ENCODE data around the gene CRK. TPM values are rescaled to one million over a fixed set of nuclear protein-coding genes. Genes with fewer than 3 reads are reported as not detected.

The CRK gene
- polyA plus RNA-seq, 3 donors = 22.3 to 28.0 (median 26.5) TPM

DNA sequence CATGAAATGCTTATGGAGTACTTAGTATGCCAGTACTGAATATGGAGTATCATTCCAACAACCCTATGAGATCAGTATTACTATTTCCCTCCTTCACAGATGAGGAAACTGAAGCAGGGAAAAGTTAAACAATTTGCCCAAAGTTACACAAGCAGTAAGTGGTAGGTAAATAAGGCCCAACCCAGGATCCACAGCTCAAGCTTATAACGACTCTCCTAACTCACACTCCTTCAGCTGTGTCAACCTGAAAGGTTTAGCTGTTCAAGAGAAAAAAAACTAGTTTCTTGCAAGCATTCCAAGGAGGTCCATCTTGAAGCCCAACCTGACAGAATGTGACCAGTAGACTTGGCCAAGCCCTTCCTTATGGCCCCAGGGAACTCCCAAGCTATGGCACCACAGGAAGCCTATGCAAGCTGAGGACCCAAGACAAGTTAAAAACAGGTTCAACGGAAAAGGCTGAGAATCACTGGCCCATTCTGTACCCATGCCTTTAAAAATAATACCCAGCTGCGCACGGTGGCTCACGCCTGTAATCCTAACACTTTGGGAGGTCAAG is 6.5 kb downstream of the CRK start:
- H3K4me1 Mint-ChIP-seq = peaks cover 46% of the 10 kb centered on the region
- H3K36me3 ChIP-seq (replicated peaks in 1 of 2; ENCODE audit: control insufficient read depth in 1 of 2, insufficient read depth in 2 of 2, low read length in 2 of 2) = peaks cover 17 to 54% of the 10 kb centered on the region in 2 donors
- no peak overlapping the region for H3K4me3 Mint-ChIP-seq

DNA sequence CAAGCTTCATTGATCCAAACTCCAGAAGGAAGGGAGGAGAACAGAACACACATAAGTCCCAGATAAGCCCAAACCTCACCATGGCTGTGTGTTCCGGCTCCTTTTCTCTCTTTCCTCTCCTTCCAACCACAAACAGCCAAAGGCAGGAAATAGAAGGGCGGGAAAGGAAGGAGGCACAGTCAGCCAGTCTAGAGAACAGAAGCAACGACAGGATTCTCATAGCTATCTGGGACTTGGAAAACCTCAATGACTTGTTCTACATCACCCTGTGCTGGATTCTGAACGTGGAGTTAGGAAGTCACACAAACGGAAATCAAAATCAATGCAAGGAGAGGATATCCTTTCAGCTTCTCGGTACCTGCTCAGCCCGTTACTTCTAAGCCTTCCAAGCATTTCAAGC is 9.0 kb downstream of the CRK start:
- Histone ChIP-seq H3K9me3 (replicated peaks in 1 of 2; ENCODE audit: control insufficient read depth in 1 of 2, insufficient read depth in 1 of 2, low read length in 2 of 2) (no peaks in the 10 kb centered on the region), H3K27ac (ENCODE audit: low read depth in 1 of 2, low read length in 2 of 2) (peak overlapping the region in 1 of 2 donors; percentile 59), H2AFZ (ENCODE audit: insufficient read depth, low read depth, low read length, poor library complexity, severe bottlenecking) (no peak overlapping the region), H3K4me1 (ENCODE audit: control insufficient read depth in 1 of 2, insufficient read depth in 2 of 2, low read length in 2 of 2) (peaks cover 12 to 13% of the 10 kb centered on the region in 2 donors), H3K27me3 (ENCODE audit: control insufficient read depth in 2 of 2, insufficient read depth in 2 of 2, low read length in 2 of 2) (no peaks in the 10 kb centered on the region), H3K36me3 (replicated peaks in 1 of 2; ENCODE audit: control insufficient read depth in 1 of 2, insufficient read depth in 2 of 2, low read length in 2 of 2) (peaks cover 12 to 46% of the 10 kb centered on the region in 2 donors), H3K4me2 (replicated peaks; ENCODE audit: extremely low read depth, low read length, poor library complexity, severe bottlenecking) (no peak overlapping the region), H3K4me3 (replicated peaks in 1 of 3; ENCODE audit: low read depth in 2 of 3, low read length in 3 of 3) (no peak overlapping the region), H3K79me2 (ENCODE audit: insufficient read depth, low read length) (peaks cover 99% of the 10 kb centered on the region), H4K20me1 (ENCODE audit: insufficient read depth, low read length) (peaks cover 100% of the 10 kb centered on the region), H3K9ac (ENCODE audit: insufficient read depth, low read length, poor library complexity, severe bottlenecking) (no peak overlapping the region)
- Mint-ChIP-seq H3K9me3 (no peaks in the 10 kb centered on the region), H3K4me3 (no peak overlapping the region), H3K27ac (peak overlapping the region in 2 of 7 donors; percentile 30 to 74), H3K4me1 (peaks cover 27% of the 10 kb centered on the region), H3K36me3 (peaks cover 12 to 70% of the 10 kb centered on the region in 2 donors), H3K27me3 (ENCODE audit: low read depth in 3 of 3) (peaks cover 0 to 3% (median 0%) of the 10 kb centered on the region in 3 donors)
- no peak for DNase-seq
- TF ChIP-seq, protein P1, sequence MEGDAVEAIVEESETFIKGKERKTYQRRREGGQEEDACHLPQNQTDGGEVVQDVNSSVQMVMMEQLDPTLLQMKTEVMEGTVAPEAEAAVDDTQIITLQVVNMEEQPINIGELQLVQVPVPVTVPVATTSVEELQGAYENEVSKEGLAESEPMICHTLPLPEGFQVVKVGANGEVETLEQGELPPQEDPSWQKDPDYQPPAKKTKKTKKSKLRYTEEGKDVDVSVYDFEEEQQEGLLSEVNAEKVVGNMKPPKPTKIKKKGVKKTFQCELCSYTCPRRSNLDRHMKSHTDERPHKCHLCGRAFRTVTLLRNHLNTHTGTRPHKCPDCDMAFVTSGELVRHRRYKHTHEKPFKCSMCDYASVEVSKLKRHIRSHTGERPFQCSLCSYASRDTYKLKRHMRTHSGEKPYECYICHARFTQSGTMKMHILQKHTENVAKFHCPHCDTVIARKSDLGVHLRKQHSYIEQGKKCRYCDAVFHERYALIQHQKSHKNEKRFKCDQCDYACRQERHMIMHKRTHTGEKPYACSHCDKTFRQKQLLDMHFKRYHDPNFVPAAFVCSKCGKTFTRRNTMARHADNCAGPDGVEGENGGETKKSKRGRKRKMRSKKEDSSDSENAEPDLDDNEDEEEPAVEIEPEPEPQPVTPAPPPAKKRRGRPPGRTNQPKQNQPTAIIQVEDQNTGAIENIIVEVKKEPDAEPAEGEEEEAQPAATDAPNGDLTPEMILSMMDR (IDR thresholded peaks at IDR 0.05) = no peak
- 0% methylated on average over 3 of the region's 7 CpGs for WGBS (ENCODE audit: insufficient coverage)
- intact Hi-C loops (cut with micrococcal nuclease) = loop anchor here in 1 of 2 donors (5.0 kb wide), 1 partner anchor 55 kb away; no protein-coding TSS in a partner anchor

More for the DNA sequence above, 6.5 kb downstream of the CRK start:
- H3K9me3 ChIP-seq (replicated peaks in 1 of 2; ENCODE audit: control insufficient read depth in 1 of 2, insufficient read depth in 1 of 2, low read length in 2 of 2) = no peaks in the 10 kb centered on the region
- peaks cover 100% of the 10 kb centered on the region for H4K20me1 ChIP-seq (ENCODE audit: insufficient read depth, low read length)
- H3K27me3 ChIP-seq (ENCODE audit: control insufficient read depth in 2 of 2, insufficient read depth in 2 of 2, low read length in 2 of 2) = no peaks in the 10 kb centered on the region
- Mint-ChIP-seq H3K27me3 (ENCODE audit: low read depth in 3 of 3) (peaks cover 0 to 3% (median 1%) of the 10 kb centered on the region in 3 donors), H3K36me3 (peaks cover 25 to 77% of the 10 kb centered on the region in 2 donors), H3K9me3 (no peaks in the 10 kb centered on the region), H3K27ac (peak overlapping the region in 1 of 7 donors; percentile 53)
- H3K27ac ChIP-seq (ENCODE audit: low read depth in 1 of 2, low read length in 2 of 2) = no peak overlapping the region
- TF ChIP-seq, protein P1 (IDR thresholded peaks at IDR 0.05) = no peak
- WGBS (ENCODE audit: insufficient coverage) = no CpG with 5 or more reads among the region's 5 CpGs
- no peak overlapping the region for H2AFZ ChIP-seq (ENCODE audit: insufficient read depth, low read depth, low read length, poor library complexity, severe bottlenecking)
- no peak overlapping the region for H3K4me2 ChIP-seq (replicated peaks; ENCODE audit: extremely low read depth, low read length, poor library complexity, severe bottlenecking)
- H3K79me2 ChIP-seq (ENCODE audit: insufficient read depth, low read length) = peaks cover 100% of the 10 kb centered on the region
- no peak for DNase-seq
- H3K4me3 ChIP-seq (replicated peaks in 1 of 3; ENCODE audit: low read depth in 2 of 3, low read length in 3 of 3) = no peak overlapping the region
- H3K4me1 ChIP-seq (ENCODE audit: control insufficient read depth in 1 of 2, insufficient read depth in 2 of 2, low read length in 2 of 2) = peaks cover 21 to 30% of the 10 kb centered on the region in 2 donors
- H3K9ac ChIP-seq (ENCODE audit: insufficient read depth, low read length, poor library complexity, severe bottlenecking) = no peak overlapping the region
- intact Hi-C loops (cut with micrococcal nuclease) = loop anchor here in 1 of 2 donors (5.0 kb wide), 1 partner anchor 53 kb away; no protein-coding TSS in a partner anchor
